Suprapubic skin (tissue), 4 donors: ENCODE results near the gene ENOPH1. TPM values are rescaled to one million over a fixed set of nuclear protein-coding genes. Genes with fewer than 3 reads are reported as not detected.
A peak's percentile ranks its signal among the peaks of the same experiment; 100 is the strongest.

Experiments used
- DNase-seq, 2 donors: peaks; one replicate each; pipeline ENCODE4 v3.0.0-alpha.2; 2019; ENCODE audit warnings: low spot score in 2 of 2
- H3K27ac ChIP-seq: fragments of 200-600 bp; sonication (generic); one replicate; pipeline ENCODE4 v1.5.1; 2019
- H3K27me3 ChIP-seq: fragments of 200-600 bp; sonication (generic); one replicate; pipeline ENCODE4 v1.5.1; 2019
- H3K36me3 ChIP-seq: fragments of 200-600 bp; sonication (generic); one replicate; pipeline ENCODE4 v1.5.1; 2019
- H3K4me1 ChIP-seq: fragments of 200-600 bp; sonication (generic); one replicate; pipeline ENCODE4 v1.5.1; 2019
- H3K4me3 ChIP-seq: fragments of 200-600 bp; sonication (generic); one replicate; pipeline ENCODE4 v1.5.1; 2019; ENCODE audit warnings: mild to moderate bottlenecking
- H3K9me3 ChIP-seq: fragments of 200-600 bp; sonication (generic); one replicate; pipeline ENCODE4 v1.5.1; 2019
- CTCF ChIP-seq, 2 donors: fragments of 200-600 bp in 1 of 2; fragments of 450-650 bp in 1 of 2; sonication (generic) in 1 of 2; IDR thresholded peaks; one replicate each; pipeline ENCODE4 v1.5.1; 2016 to 2019; ENCODE audit warnings: antibody characterized with exemption in 2 of 2, mild to moderate bottlenecking in 1 of 2, moderate library complexity in 1 of 2
- EP300 ChIP-seq: sonication (generic); formaldehyde crosslinking; IDR thresholded peaks from one replicate; pipeline ENCODE4 v1.6.1; 2017; ENCODE audit warnings: antibody characterized with exemption
- POLR2A ChIP-seq, 2 donors: fragments of 450-650 bp; IDR thresholded peaks; one replicate each; pipeline ENCODE4 v1.6.1; 2017; ENCODE audit warnings: antibody characterized with exemption in 2 of 2, mild to moderate bottlenecking in 2 of 2, moderate library complexity in 2 of 2
- POLR2AphosphoS5 ChIP-seq, 3 donors: sonication (generic); formaldehyde crosslinking; IDR thresholded peaks; one replicate each; pipeline ENCODE4 v1.6.1; 2017; ENCODE audit warnings: antibody characterized with exemption in 3 of 3
- WGBS: methylation state at CpG from one replicate; pipeline ENCODE4 v1.1.5; 2018; 5-methylcytosine and 5-hydroxymethylcytosine counted together
- total RNA-seq, 4 donors: library from RNA; depleted of rRNA; stranded (reverse); fragments of >200 nt; gene quantifications; one replicate each; pipeline ENCODE4 v1.1.0, GENCODE V29; 2016

Gene ENOPH1
- total RNA-seq, 4 donors from 2014 or later: 31.2 to 36.1 (median 31.8) TPM

- Histone ChIP-seq H3K9me3 (no peaks in the 10 kb centered on the region), H3K27me3 (no peaks in the 10 kb centered on the region), H3K36me3 (peaks cover 30% of the 10 kb centered on the region), H3K4me1 (peaks cover 49% of the 10 kb centered on the region), H3K27ac (peak overlapping the region; percentile 96), H3K4me3 (peak overlapping the region; percentile 83)
- DNase-seq: peak; percentile 93
- TF ChIP-seq POLR2A (IDR thresholded peaks at IDR 0.05) (peak; percentile 87 to 90), POLR2AphosphoS5 (IDR thresholded peaks at IDR 0.05) (peak; percentile 39 to 91 (median 87)), EP300 (no peak), CTCF (IDR thresholded peaks at IDR 0.05) (peak; percentile 90 to 99)
- under 1% methylated on average over 59 of the region's 83 CpGs for WGBS
These were observed 1.2 kb upstream of the ENOPH1 start for GRCh38 chr4:82428969-82429727.

GRCh38 chr4:82429728-82430192 lies 630 bp upstream of the ENOPH1 start:
- Histone ChIP-seq H3K4me3 (peak overlapping the region; percentile 83), H3K27me3 (no peaks in the 10 kb centered on the region), H3K9me3 (no peaks in the 10 kb centered on the region), H3K4me1 (peaks cover 49% of the 10 kb centered on the region), H3K36me3 (peaks cover 23% of the 10 kb centered on the region), H3K27ac (peak overlapping the region; percentile 96)
- no peak for DNase-seq
- 1% methylated on average over 7 of the region's 58 CpGs for WGBS
- TF ChIP-seq CTCF (IDR thresholded peaks at IDR 0.05) (peak in 1 of 2 donors; percentile 3), POLR2A (IDR thresholded peaks at IDR 0.05) (peak in 1 of 2 donors; percentile 7), POLR2AphosphoS5 (IDR thresholded peaks at IDR 0.05) (no peak), EP300 (no peak)

GRCh38 chr4:82430964-82431745 lies 765 bp downstream of the ENOPH1 start:
- peaks cover 41% of the 10 kb centered on the region for H3K4me1 ChIP-seq
- TF ChIP-seq EP300: no peak
- TF ChIP-seq POLR2AphosphoS5 (IDR thresholded peaks at IDR 0.05): no peak
- no peak for TF ChIP-seq CTCF (IDR thresholded peaks at IDR 0.05)
- no peak for TF ChIP-seq POLR2A (IDR thresholded peaks at IDR 0.05)
- H3K9me3 ChIP-seq: no peaks in the 10 kb centered on the region
- DNase-seq: peak in 1 of 2 donors; percentile 74
- 4% methylated on average over 23 of the region's 33 CpGs for WGBS
- peaks cover 9% of the 10 kb centered on the region for H3K36me3 ChIP-seq
- H3K4me3 ChIP-seq: peak overlapping the region; percentile 83
- no peaks in the 10 kb centered on the region for H3K27me3 ChIP-seq
- peak overlapping the region; percentile 96 for H3K27ac ChIP-seq

- Histone ChIP-seq H3K9me3 (no peaks in the 10 kb centered on the region), H3K4me3 (peak overlapping the region; percentile 83), H3K4me1 (peaks cover 37% of the 10 kb centered on the region), H3K27ac (no peak overlapping the region), H3K36me3 (peaks cover 4% of the 10 kb centered on the region), H3K27me3 (no peaks in the 10 kb centered on the region)
- TF ChIP-seq CTCF (IDR thresholded peaks at IDR 0.05) (no peak), EP300 (no peak)
- 81% methylated on average over 4 of the region's 4 CpGs for WGBS
- no peak for DNase-seq
These were observed 1.4 kb downstream of the ENOPH1 start for GRCh38 chr4:82431831-82432230.

GRCh38 chr4:82432596-82432995 lies 2.2 kb downstream of the ENOPH1 start:
- no peak overlapping the region for H3K27ac ChIP-seq
- no peaks in the 10 kb centered on the region for H3K27me3 ChIP-seq
- 86% methylated on average over 18 of the region's 18 CpGs for WGBS
- no peak for DNase-seq
- H3K36me3 ChIP-seq: no peaks in the 10 kb centered on the region
- H3K4me3 ChIP-seq: no peak overlapping the region
- peaks cover 37% of the 10 kb centered on the region for H3K4me1 ChIP-seq
- no peak for TF ChIP-seq POLR2AphosphoS5 (IDR thresholded peaks at IDR 0.05)
- no peak for TF ChIP-seq CTCF (IDR thresholded peaks at IDR 0.05)
- TF ChIP-seq POLR2A (IDR thresholded peaks at IDR 0.05): no peak
- TF ChIP-seq EP300: no peak
- H3K9me3 ChIP-seq: no peaks in the 10 kb centered on the region
